ENCODE measurements around the gene ZNF644.
"Not testable (repeated sequence)": the region's sequence is repeated elsewhere in the genome, so short reads cannot be mapped to it uniquely, and the experiment has no call there.

Gene ZNF644

GRCh38 chr1:91021686-91022517 lies at the start of gene ZNF644:
Gene ZNF644, minus strand, starts transcription at chr1:91022035. Its CDS starts 39,682 bp downstream, at chr1:90982353.
- TF ChIP-seq, protein P1, sequence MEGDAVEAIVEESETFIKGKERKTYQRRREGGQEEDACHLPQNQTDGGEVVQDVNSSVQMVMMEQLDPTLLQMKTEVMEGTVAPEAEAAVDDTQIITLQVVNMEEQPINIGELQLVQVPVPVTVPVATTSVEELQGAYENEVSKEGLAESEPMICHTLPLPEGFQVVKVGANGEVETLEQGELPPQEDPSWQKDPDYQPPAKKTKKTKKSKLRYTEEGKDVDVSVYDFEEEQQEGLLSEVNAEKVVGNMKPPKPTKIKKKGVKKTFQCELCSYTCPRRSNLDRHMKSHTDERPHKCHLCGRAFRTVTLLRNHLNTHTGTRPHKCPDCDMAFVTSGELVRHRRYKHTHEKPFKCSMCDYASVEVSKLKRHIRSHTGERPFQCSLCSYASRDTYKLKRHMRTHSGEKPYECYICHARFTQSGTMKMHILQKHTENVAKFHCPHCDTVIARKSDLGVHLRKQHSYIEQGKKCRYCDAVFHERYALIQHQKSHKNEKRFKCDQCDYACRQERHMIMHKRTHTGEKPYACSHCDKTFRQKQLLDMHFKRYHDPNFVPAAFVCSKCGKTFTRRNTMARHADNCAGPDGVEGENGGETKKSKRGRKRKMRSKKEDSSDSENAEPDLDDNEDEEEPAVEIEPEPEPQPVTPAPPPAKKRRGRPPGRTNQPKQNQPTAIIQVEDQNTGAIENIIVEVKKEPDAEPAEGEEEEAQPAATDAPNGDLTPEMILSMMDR (IDR thresholded peaks at IDR 0.05; ENCODE audit: low read depth, low read length), result no peak
- Histone ChIP-seq H3K27me3 (ENCODE audit: insufficient read depth, low read depth, severe bottlenecking) (no peaks in the 10 kb centered on the region), H3K36me3 (peaks cover 27% of the 10 kb centered on the region), H3K9me3 (ENCODE audit: severe bottlenecking) (no peaks in the 10 kb centered on the region), H3K27ac (peak within 1 kb of the TSS; percentile 98), H3K4me3 (ENCODE audit: low read depth, low read length) (peak within 1 kb of the TSS; percentile 83)
- peak; percentile 89 for DNase-seq

- TF ChIP-seq, protein P1 (IDR thresholded peaks at IDR 0.05; ENCODE audit: low read depth, low read length), result no peak
- Histone ChIP-seq H3K27me3 (ENCODE audit: insufficient read depth, low read depth, severe bottlenecking) (no peaks in the 10 kb centered on the region), H3K27ac (no peak overlapping the region), H3K4me3 (ENCODE audit: low read depth, low read length) (no peak overlapping the region), H3K9me3 (ENCODE audit: severe bottlenecking) (no peaks in the 10 kb centered on the region), H3K36me3 (no peaks in the 10 kb centered on the region)
- no peak for DNase-seq
Observed at GRCh38 chr1:91070298-91070697, 48.5 kb upstream of the ZNF644 start.

DNA sequence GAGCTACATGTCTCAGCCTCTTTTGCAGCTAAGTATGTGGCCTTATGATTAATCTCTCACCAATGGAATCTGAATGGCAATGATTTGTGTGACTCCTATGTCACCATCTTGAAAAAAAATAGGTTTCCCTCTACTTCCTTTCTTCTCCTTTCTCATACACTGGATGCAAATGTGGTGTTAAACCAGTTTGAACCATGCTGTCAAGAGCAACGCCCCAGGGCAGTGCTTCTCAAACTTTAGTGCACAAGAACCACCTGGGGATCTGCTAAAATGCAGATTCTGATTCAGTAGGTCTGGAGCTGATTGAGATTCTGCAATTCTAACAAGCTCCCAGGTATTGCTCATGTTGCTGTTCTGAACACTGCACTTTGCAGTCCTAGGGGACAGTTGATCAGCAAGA lies 44.7 kb upstream of the ZNF644 start:
- Histone ChIP-seq H3K27ac (no peak overlapping the region), H3K27me3 (ENCODE audit: insufficient read depth, low read depth, severe bottlenecking) (no peaks in the 10 kb centered on the region), H3K9me3 (ENCODE audit: severe bottlenecking) (no peaks in the 10 kb centered on the region), H3K4me3 (ENCODE audit: low read depth, low read length) (no peak overlapping the region), H3K36me3 (no peaks in the 10 kb centered on the region)
- TF ChIP-seq, protein P1 (IDR thresholded peaks at IDR 0.05; ENCODE audit: low read depth, low read length), result no peak
- DNase-seq, result no peak

GRCh38 chr1:91065337-91065736 lies 43.5 kb upstream of the ZNF644 start:
- TF ChIP-seq, protein P1 (IDR thresholded peaks at IDR 0.05; ENCODE audit: low read depth, low read length), result no peak
- no peaks in the 10 kb centered on the region for H3K27me3 ChIP-seq (ENCODE audit: insufficient read depth, low read depth, severe bottlenecking)
- H3K4me3 ChIP-seq (ENCODE audit: low read depth, low read length), result no peak overlapping the region
- no peak overlapping the region for H3K27ac ChIP-seq
- no peak for DNase-seq
- H3K9me3 ChIP-seq (ENCODE audit: severe bottlenecking), result no peaks in the 10 kb centered on the region
- H3K36me3 ChIP-seq, result no peaks in the 10 kb centered on the region

- not testable (repeated sequence) for H3K27me3 ChIP-seq (ENCODE audit: insufficient read depth, low read depth, severe bottlenecking); H3K27ac ChIP-seq; H3K4me3 ChIP-seq (ENCODE audit: low read depth, low read length); H3K36me3 ChIP-seq; DNase-seq; H3K9me3 ChIP-seq (ENCODE audit: severe bottlenecking)
Observed at GRCh38 chr1:91063403-91063802, 41.6 kb upstream of the ZNF644 start.

DNA sequence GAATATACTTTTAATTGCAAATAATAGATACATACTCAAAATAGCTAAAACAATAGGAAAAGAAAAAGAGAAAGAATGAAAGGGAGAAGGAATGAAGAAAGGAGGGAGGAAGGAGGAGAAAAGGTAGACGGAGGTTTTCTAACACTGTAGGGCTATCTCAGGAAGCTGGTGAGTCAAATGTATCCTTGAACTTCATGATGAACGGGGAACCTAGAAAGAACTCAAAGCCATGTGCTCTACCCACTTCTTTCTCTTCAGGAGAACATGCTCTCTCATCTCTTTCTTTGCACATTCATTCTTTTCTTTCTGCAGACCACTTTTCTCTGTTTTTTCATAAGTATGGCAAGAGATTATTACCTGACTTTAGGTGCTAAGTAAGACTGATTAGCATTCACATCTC lies 37.3 kb upstream of the ZNF644 start:
- no peak overlapping the region for H3K4me3 ChIP-seq (ENCODE audit: low read depth, low read length)
- H3K36me3 ChIP-seq, result no peaks in the 10 kb centered on the region
- TF ChIP-seq, protein P1 (IDR thresholded peaks at IDR 0.05; ENCODE audit: low read depth, low read length), result no peak
- H3K9me3 ChIP-seq (ENCODE audit: severe bottlenecking), result no peaks in the 10 kb centered on the region
- no peak for DNase-seq
- no peaks in the 10 kb centered on the region for H3K27me3 ChIP-seq (ENCODE audit: insufficient read depth, low read depth, severe bottlenecking)
- no peak overlapping the region for H3K27ac ChIP-seq
